IMR-90 (cell line): ENCODE results near the gene C13orf42.

ENCODE experiments used
- BHLHE40 ChIP-seq: fragments of 150-350 bp; IDR thresholded peaks from 2 replicates; pipeline ENCODE4 v1.6.1; 2016; ENCODE audit warnings: mild to moderate bottlenecking, low read depth, low read length
- CEBPB ChIP-seq: IDR thresholded peaks from 2 replicates; pipeline ENCODE4 v1.6.1; 2012; ENCODE audit warnings: low read depth, low read length, improper control_type of control experiment
- CHD1 ChIP-seq: IDR thresholded peaks from 2 replicates; pipeline ENCODE4 v1.6.1; 2012; ENCODE audit warnings: low read depth, low read length, improper control_type of control experiment
- FOS ChIP-seq: fragments of 150-350 bp; IDR thresholded peaks from 2 replicates; pipeline ENCODE4 v1.6.1; 2016; ENCODE audit warnings: low read depth, low read length
- MXI1 ChIP-seq: IDR thresholded peaks from 2 replicates; pipeline ENCODE4 v1.6.1; 2012; ENCODE audit warnings: low read depth, mild to moderate bottlenecking, low read length, moderate library complexity, borderline replicate concordance
- NFE2L2 ChIP-seq: fragments of 150-350 bp; IDR thresholded peaks from 2 replicates; pipeline ENCODE4 v1.6.1; 2016; ENCODE audit warnings: low read depth, mild to moderate bottlenecking, low read length
- POLR2A ChIP-seq: IDR thresholded peaks from 2 replicates; pipeline ENCODE4 v1.6.1; 2012; ENCODE audit warnings: mild to moderate bottlenecking, low read depth, low read length
- SMC3 ChIP-seq: fragments of 150-350 bp; IDR thresholded peaks from 2 replicates; pipeline ENCODE4 v1.6.1; 2016; ENCODE audit warnings: low read depth, mild to moderate bottlenecking, antibody characterized with exemption, low read length, moderate library complexity
- TF ChIP-seq, protein P1 (sequence below): conservative IDR thresholded peaks from 2 replicates; pipeline ENCODE4 v1.5.1; 2012; ENCODE audit warnings: mild to moderate bottlenecking, low read depth, low read length, improper control_type of control experiment
- TF ChIP-seq, protein P2 (sequence below): fragments of 150-350 bp; IDR thresholded peaks from 2 replicates; pipeline ENCODE4 v1.6.1; 2017; ENCODE audit warnings: mild to moderate bottlenecking, antibody characterized with exemption, low read length, low read depth

DNA sequence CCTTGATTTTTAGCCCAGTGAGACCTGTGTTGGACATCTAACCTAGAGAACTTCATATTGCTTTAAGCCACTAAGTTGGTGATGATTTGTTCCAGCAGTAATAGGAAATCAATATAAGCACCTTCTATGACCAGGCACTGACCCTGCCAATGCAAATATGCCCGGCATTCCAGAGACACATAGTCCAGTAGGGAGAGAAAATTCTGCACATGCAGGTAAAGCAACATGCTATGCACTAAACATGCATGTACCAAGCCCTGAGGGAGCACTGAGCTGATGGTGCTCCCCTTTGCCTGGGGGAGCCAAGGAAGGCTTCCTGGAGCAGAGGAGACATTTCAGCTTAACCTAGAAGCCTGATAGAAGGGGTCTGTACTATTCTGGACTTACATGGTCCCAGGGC, 40.4 kb upstream of the C13orf42 start:
- TF ChIP-seq POLR2A = no peak
- no peak for TF ChIP-seq CHD1
- TF ChIP-seq, protein P1, sequence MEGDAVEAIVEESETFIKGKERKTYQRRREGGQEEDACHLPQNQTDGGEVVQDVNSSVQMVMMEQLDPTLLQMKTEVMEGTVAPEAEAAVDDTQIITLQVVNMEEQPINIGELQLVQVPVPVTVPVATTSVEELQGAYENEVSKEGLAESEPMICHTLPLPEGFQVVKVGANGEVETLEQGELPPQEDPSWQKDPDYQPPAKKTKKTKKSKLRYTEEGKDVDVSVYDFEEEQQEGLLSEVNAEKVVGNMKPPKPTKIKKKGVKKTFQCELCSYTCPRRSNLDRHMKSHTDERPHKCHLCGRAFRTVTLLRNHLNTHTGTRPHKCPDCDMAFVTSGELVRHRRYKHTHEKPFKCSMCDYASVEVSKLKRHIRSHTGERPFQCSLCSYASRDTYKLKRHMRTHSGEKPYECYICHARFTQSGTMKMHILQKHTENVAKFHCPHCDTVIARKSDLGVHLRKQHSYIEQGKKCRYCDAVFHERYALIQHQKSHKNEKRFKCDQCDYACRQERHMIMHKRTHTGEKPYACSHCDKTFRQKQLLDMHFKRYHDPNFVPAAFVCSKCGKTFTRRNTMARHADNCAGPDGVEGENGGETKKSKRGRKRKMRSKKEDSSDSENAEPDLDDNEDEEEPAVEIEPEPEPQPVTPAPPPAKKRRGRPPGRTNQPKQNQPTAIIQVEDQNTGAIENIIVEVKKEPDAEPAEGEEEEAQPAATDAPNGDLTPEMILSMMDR = no peak
- no peak for TF ChIP-seq SMC3
- no peak for TF ChIP-seq CEBPB
- no peak for TF ChIP-seq NFE2L2
- no peak for TF ChIP-seq MXI1
- no peak for TF ChIP-seq FOS
- no peak for TF ChIP-seq BHLHE40
- TF ChIP-seq, protein P2, sequence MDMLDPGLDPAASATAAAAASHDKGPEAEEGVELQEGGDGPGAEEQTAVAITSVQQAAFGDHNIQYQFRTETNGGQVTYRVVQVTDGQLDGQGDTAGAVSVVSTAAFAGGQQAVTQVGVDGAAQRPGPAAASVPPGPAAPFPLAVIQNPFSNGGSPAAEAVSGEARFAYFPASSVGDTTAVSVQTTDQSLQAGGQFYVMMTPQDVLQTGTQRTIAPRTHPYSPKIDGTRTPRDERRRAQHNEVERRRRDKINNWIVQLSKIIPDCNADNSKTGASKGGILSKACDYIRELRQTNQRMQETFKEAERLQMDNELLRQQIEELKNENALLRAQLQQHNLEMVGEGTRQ = no peak
